Endothelial cell of umbilical vein (primary cell): ENCODE results near the gene MRTFA. TPM values are rescaled to one million over a fixed set of nuclear protein-coding genes. Genes with fewer than 3 reads are reported as not detected.

Source experiments
- BruUV-seq: library from RNA; stranded (reverse); fragments of 400-500 nt; replicated peaks from 2 replicates; lab custom pipeline; 2021; lab: Mats Ljungman, UMichigan
- CTCF ChIA-PET: fragments of 300-600, 350-600 bp; sonication (Branson Sonifier 250); formaldehyde crosslinking; loops from one replicate; lab custom pipeline; 2021; ENCODE audit warnings: antibody characterized with exemption, inconsistent platforms; lab: Charles Lee
- POLR2A ChIA-PET: fragments of 300-600, 350-600 bp; sonication (Branson Sonifier 250); formaldehyde crosslinking; loops from one replicate; lab custom pipeline; 2021; ENCODE audit warnings: antibody characterized with exemption, inconsistent platforms; lab: Charles Lee
- DNase-seq: peaks from one replicate; pipeline ENCODE4 v3.0.0-alpha.2; 2011; ENCODE audit warnings: low read depth, low spot score
- FAIRE-seq: peaks from 2 replicates; lab custom pipeline; 2011; peaks lifted over from hg19 to GRCh38; lab: Jason Lieb, UNC
- H2AFZ ChIP-seq: 2 replicates; pipeline ENCODE4 v1.6.0; 2012; ENCODE audit warnings: low read depth, low read length, control low read depth, inconsistent platforms
- H3K27ac ChIP-seq: 2 replicates; pipeline ENCODE4 v1.5.1; 2011; ENCODE audit warnings: low read depth, mild to moderate bottlenecking, control low read depth, low read length, moderate library complexity; ENCODE audit not compliant: insufficient read depth
- H3K27me3 ChIP-seq, 2 experiments: 2 replicates each; pipeline versions ENCODE4 v1.6.0 to v1.6.1; 2011; ENCODE audit warnings: low read length in 2 of 2, mixed read lengths in 1 of 2; ENCODE audit not compliant: control insufficient read depth in 2 of 2, insufficient read depth in 2 of 2
- H3K36me3 ChIP-seq, 2 experiments: 2 replicates in 1 of 2; 3 replicates in 1 of 2; pipeline ENCODE4 v1.5.1; 2011; ENCODE audit warnings: low read length in 2 of 2, mild to moderate bottlenecking in 1 of 2, moderate library complexity in 1 of 2; ENCODE audit not compliant: control insufficient read depth in 2 of 2, insufficient read depth in 2 of 2; ENCODE audit errors: extremely low read depth in 1 of 2
- H3K4me1 ChIP-seq: 3 replicates; pipeline ENCODE4 v1.5.1; 2011; ENCODE audit warnings: mild to moderate bottlenecking, low read length; ENCODE audit not compliant: control insufficient read depth, insufficient read depth; ENCODE audit errors: extremely low read depth
- H3K4me2 ChIP-seq: 2 replicates; pipeline ENCODE4 v1.6.1; 2011; ENCODE audit warnings: low read length, control low read depth, mixed read lengths; ENCODE audit not compliant: insufficient read depth
- H3K4me3 ChIP-seq, 3 experiments: fragments of 200-600 bp in 1 of 3; sonication (generic), shearing (Covaris generic) in 1 of 3; replicated peaks in 1 of 3; 2 replicates each; pipeline ENCODE4 v1.5.1; 2011 to 2016; ENCODE audit warnings: control low read depth in 3 of 3, low read length in 3 of 3, mild to moderate bottlenecking in 2 of 3, inconsistent platforms in 1 of 3, low read depth in 1 of 3, moderate library complexity in 1 of 3; ENCODE audit not compliant: insufficient read depth in 1 of 3
- H3K79me2 ChIP-seq: 2 replicates; pipeline ENCODE4 v1.6.0; 2012; ENCODE audit warnings: low read length, inconsistent platforms; ENCODE audit not compliant: control insufficient read depth, insufficient read depth
- H3K9ac ChIP-seq: replicated peaks from 2 replicates; pipeline ENCODE3; 2011; ENCODE audit warnings: low read length, control low read depth; ENCODE audit not compliant: insufficient read depth; ENCODE audit errors: extremely low read depth
- H3K9me1 ChIP-seq: replicated peaks from 3 replicates; pipeline ENCODE4 v1.6.0; 2011; ENCODE audit warnings: mild to moderate bottlenecking, low read length; ENCODE audit not compliant: control insufficient read depth, insufficient read depth; ENCODE audit errors: extremely low read depth
- H3K9me3 ChIP-seq: replicated peaks from 2 replicates; pipeline ENCODE4 v1.5.1; 2012; ENCODE audit warnings: low read length, inconsistent platforms; ENCODE audit not compliant: control insufficient read depth, insufficient read depth
- H4K20me1 ChIP-seq: replicated peaks from 2 replicates; pipeline ENCODE3; 2011; ENCODE audit warnings: mild to moderate bottlenecking, low read length; ENCODE audit not compliant: control insufficient read depth, insufficient read depth; ENCODE audit errors: extremely low read depth
- CTCF ChIP-seq, 2 donors: IDR thresholded peaks; 1 replicate in 1 of 2; 2 replicates in 1 of 2; pipeline ENCODE4 v1.5.1; 2011; ENCODE audit warnings: low read length in 2 of 2, mild to moderate bottlenecking in 2 of 2, moderate library complexity in 2 of 2, control low read depth in 1 of 2, inconsistent platforms in 1 of 2, low read depth in 1 of 2; ENCODE audit not compliant: insufficient read depth in 1 of 2; ENCODE audit errors: extremely low read depth in 1 of 2
- EZH2 ChIP-seq: IDR thresholded peaks from 2 replicates; pipeline ENCODE4 v1.6.1; 2012; ENCODE audit warnings: borderline replicate concordance, low read depth, mild to moderate bottlenecking, moderate library complexity, low read length, inconsistent platforms; ENCODE audit not compliant: severe bottlenecking
- FOS ChIP-seq: IDR thresholded peaks from 2 replicates; pipeline ENCODE4 v1.6.1; 2011; ENCODE audit warnings: mild to moderate bottlenecking, low read length, moderate library complexity, borderline replicate concordance; ENCODE audit not compliant: insufficient read depth
- GATA2 ChIP-seq: IDR thresholded peaks from 2 replicates; pipeline ENCODE4 v1.7.0; 2011; ENCODE audit warnings: low read depth, mild to moderate bottlenecking, moderate library complexity, mixed read lengths, low read length; ENCODE audit not compliant: insufficient read length, insufficient read depth
- JUN ChIP-seq: IDR thresholded peaks from 2 replicates; pipeline ENCODE4 v1.6.1; 2011; ENCODE audit warnings: borderline replicate concordance, low read depth; ENCODE audit not compliant: insufficient read length, insufficient read depth
- MAX ChIP-seq: IDR thresholded peaks from 2 replicates; pipeline ENCODE4 v1.6.1; 2011; ENCODE audit not compliant: insufficient read depth, insufficient read length
- MYC ChIP-seq: IDR thresholded peaks from one replicate; pipeline ENCODE4 v1.6.1; 2011; ENCODE audit warnings: mild to moderate bottlenecking, low read depth, low read length
- POLR2A ChIP-seq: IDR thresholded peaks from 2 replicates; pipeline ENCODE4 v1.6.1; 2012; ENCODE audit warnings: low read depth, mild to moderate bottlenecking, control low read depth, low read length
- POLR2AphosphoS5 ChIP-seq: IDR thresholded peaks from 2 replicates; pipeline ENCODE4 v1.6.1; 2012; ENCODE audit warnings: low read depth, mild to moderate bottlenecking, control low read depth, low read length, moderate library complexity; ENCODE audit not compliant: insufficient read depth
- dilution Hi-C: fragments of 300-500 bp; cut with MboI; formaldehyde crosslinking; loops from one replicate; pipeline ENCODE4 v1.15.0; 2019; ENCODE audit warnings: low sequenced_read_pairs; ENCODE audit not compliant: extremely low pct_ligation_motif_present
- intact Hi-C: fragments of 100-400 bp; cut with micrococcal nuclease; formaldehyde crosslinking; loops from one replicate; pipeline ENCODE4 v1.10.0; 2022
- polyA plus RNA-seq, 4 experiments: library from polyadenylated mRNA; depleted of rRNA in 3 of 4; stranded (reverse) in 3 of 4; unstranded in 1 of 4; fragments of >200 nt; gene quantifications; 2 replicates each; pipeline versions ENCODE4 v1.2.1 to v1.2.3, GENCODE V29; 2011 to 2012; ENCODE audit warnings: missing spikeins in 1 of 4
- total RNA-seq: library from RNA; stranded (reverse); gene quantifications from 2 replicates; pipeline ENCODE4 v1.2.3, GENCODE V29; 2021

The MRTFA gene
- total and polyA plus RNA-seq, 2 donors (not counting 3 experiments of a cell fraction or from before 2014, with no cell fraction given): 13.6 to 44.1 TPM

- Histone ChIP-seq H3K4me2 (no peak overlapping the region), H2AFZ (no peak overlapping the region), H3K9me3 (no peaks in the 10 kb centered on the region), H3K4me1 (no peaks in the 10 kb centered on the region), H3K4me3 (no peak overlapping the region), H3K27me3 (no peaks in the 10 kb centered on the region), H3K79me2 (peaks cover 8% of the 10 kb centered on the region), H4K20me1 (no peaks in the 10 kb centered on the region), H3K9me1 (no peaks in the 10 kb centered on the region), H3K9ac (no peak overlapping the region), H3K36me3 (no peaks in the 10 kb centered on the region), H3K27ac (no peak overlapping the region)
- ChIA-PET POLR2A (no interaction called here), CTCF (no interaction called here)
- DNase-seq (no peak), FAIRE-seq (no peak)
- TF ChIP-seq FOS (no peak), GATA2 (no peak), EZH2 (no peak), POLR2A (no peak), POLR2AphosphoS5 (no peak), JUN (no peak), CTCF (IDR thresholded peaks at IDR 0.05; ENCODE audit: extremely low read depth in 1 of 2, insufficient read depth in 1 of 2, low read depth in 1 of 2, low read length in 2 of 2) (no peak), MAX (no peak), MYC (no peak)
- intact Hi-C loops (no loop called here), dilution Hi-C loops (no loop called here)
- no TSS peak for BruUV-seq
Measured at GRCh38 chr22:40553014-40553554, 83.4 kb downstream of the MRTFA start.
